WTC11 (cell line): Measurements from ENCODE around the gene NT5C1A. TPM values are rescaled to one million over a fixed set of nuclear protein-coding genes. Genes with fewer than 3 reads are reported as not detected.

Experiments used
- ATAC-seq: fragments of 200-7000 bp; cut with Tn5 transposase; 2 replicates; pipeline ENCODE4 v1.10.0; 2021; ENCODE audit warnings: mild to moderate bottlenecking, moderate library complexity
- CTCF ChIA-PET: fragments of 300-600 bp; sonication (Branson Sonifier 250); formaldehyde crosslinking; loops from one replicate; lab custom pipeline; 2021; ENCODE audit warnings: antibody characterized with exemption; lab: Charles Lee
- POLR2A ChIA-PET: fragments of 350-600 bp; sonication (Branson Sonifier 250); formaldehyde crosslinking; loops from one replicate; lab custom pipeline; 2021; ENCODE audit warnings: antibody characterized with exemption; lab: Charles Lee
- DNase-seq: peaks from one replicate; pipeline ENCODE4 v3.0.0; 2021; ENCODE audit warnings: low spot score
- H3K27ac Mint-ChIP-seq: 2 replicates; pipeline ENCODE4 v1.8.0; 2021; ENCODE audit warnings: mixed read lengths
- H3K27me3 Mint-ChIP-seq: 2 replicates; pipeline ENCODE4 v1.8.0; 2021; ENCODE audit warnings: low read depth, mild to moderate bottlenecking, moderate library complexity, mixed read lengths
- H3K36me3 Mint-ChIP-seq: 2 replicates; pipeline ENCODE4 v1.8.0; 2021; ENCODE audit warnings: mixed read lengths
- H3K4me1 Mint-ChIP-seq: 2 replicates; pipeline ENCODE4 v1.8.0; 2022; ENCODE audit warnings: mixed read lengths
- H3K4me3 Mint-ChIP-seq: 2 replicates; pipeline ENCODE4 v1.8.0; 2021; ENCODE audit warnings: mild to moderate bottlenecking, moderate library complexity, mixed read lengths
- H3K9me3 Mint-ChIP-seq: 2 replicates; pipeline ENCODE4 v1.8.0; 2021; ENCODE audit warnings: mixed read lengths
- FOXP1 ChIP-seq: sonication (generic); formaldehyde crosslinking; IDR thresholded peaks from 2 replicates; pipeline ENCODE4 v1.8.0; 2022; ENCODE audit warnings: missing genetic modification reagents, mild to moderate bottlenecking, moderate library complexity, borderline replicate concordance
- GRHL2 ChIP-seq: fragments of 250-450 bp; sonication (Bioruptor Pico); IDR thresholded peaks from 2 replicates; pipeline ENCODE4 v1.8.0; 2022; ENCODE audit warnings: mild to moderate bottlenecking, moderate library complexity; ENCODE audit not compliant: insufficient replicate concordance, severe bottlenecking
- GTF2I ChIP-seq: fragments of 250-450 bp; sonication (Bioruptor Pico); conservative IDR thresholded peaks from 2 replicates; pipeline ENCODE4 v1.4.0; 2021; ENCODE audit warnings: mild to moderate bottlenecking
- JAZF1 ChIP-seq: fragments of 250-450 bp; sonication (Bioruptor Pico); IDR thresholded peaks from 2 replicates; pipeline ENCODE4 v1.9.0; 2021; ENCODE audit warnings: moderate library complexity, mild to moderate bottlenecking, inconsistent platforms
- KAT7 ChIP-seq: sonication (generic); formaldehyde crosslinking; IDR thresholded peaks from 2 replicates; pipeline ENCODE4 v1.8.1; 2023; ENCODE audit warnings: missing genetic modification reagents, mild to moderate bottlenecking, borderline replicate concordance
- MYBL2 ChIP-seq: sonication (generic); formaldehyde crosslinking; IDR thresholded peaks from 2 replicates; pipeline ENCODE4 v1.8.1; 2023; ENCODE audit warnings: mild to moderate bottlenecking, moderate library complexity, missing genetic modification reagents
- RELA ChIP-seq: sonication (generic); formaldehyde crosslinking; IDR thresholded peaks from 2 replicates; pipeline ENCODE4 v1.8.1; 2022; ENCODE audit warnings: missing genetic modification reagents, mild to moderate bottlenecking, borderline replicate concordance
- USF1 ChIP-seq: sonication (generic); formaldehyde crosslinking; IDR thresholded peaks from 2 replicates; pipeline ENCODE4 v1.8.0; 2022; ENCODE audit warnings: mild to moderate bottlenecking, missing genetic modification reagents
- ZBTB21 ChIP-seq: sonication (generic); formaldehyde crosslinking; IDR thresholded peaks from 2 replicates; pipeline ENCODE4 v1.8.1; 2023; ENCODE audit warnings: mild to moderate bottlenecking, missing genetic modification reagents, borderline replicate concordance
- ZBTB43 ChIP-seq: sonication (generic); formaldehyde crosslinking; IDR thresholded peaks from 2 replicates; pipeline ENCODE4 v1.8.1; 2023; ENCODE audit warnings: mild to moderate bottlenecking, missing genetic modification reagents
- ZNF219 ChIP-seq: sonication (generic); formaldehyde crosslinking; IDR thresholded peaks from 2 replicates; pipeline ENCODE4 v1.8.0; 2023; ENCODE audit warnings: missing genetic modification reagents, mild to moderate bottlenecking, borderline replicate concordance
- ZNF423 ChIP-seq: fragments of 250-450 bp; sonication (Bioruptor Pico); IDR thresholded peaks from 2 replicates; pipeline ENCODE4 v2.1.2; 2022; ENCODE audit warnings: mild to moderate bottlenecking, moderate library complexity
- ZNF425 ChIP-seq: fragments of 250-450 bp; sonication (Bioruptor Pico); conservative IDR thresholded peaks from 2 replicates; pipeline ENCODE4 v1.9.0; 2021; ENCODE audit warnings: mild to moderate bottlenecking
- total RNA-seq: library from RNA; stranded (reverse); gene quantifications from 3 replicates; pipeline ENCODE4 v1.2.3, GENCODE V29; 2021
- TF ChIP-seq, protein P1 (sequence below): fragments of 250-450 bp; sonication (Bioruptor Pico); IDR thresholded peaks from 2 replicates; pipeline ENCODE4 v1.9.0; 2021; ENCODE audit warnings: mild to moderate bottlenecking, borderline replicate concordance
- TF ChIP-seq, protein P2 (sequence below): sonication (generic); formaldehyde crosslinking; IDR thresholded peaks from 2 replicates; pipeline ENCODE4 v1.8.0; 2023; ENCODE audit warnings: mild to moderate bottlenecking, missing genetic modification reagents
- TF ChIP-seq, protein P3 (sequence below): sonication (generic); formaldehyde crosslinking; IDR thresholded peaks from 2 replicates; pipeline ENCODE4 v1.8.1; 2022; ENCODE audit warnings: missing genetic modification reagents, borderline replicate concordance
- TF ChIP-seq, protein P4 (sequence below): fragments of 250-450 bp; sonication (Bioruptor Pico); IDR thresholded peaks from 2 replicates; pipeline ENCODE4 v1.9.0; 2021; ENCODE audit warnings: mild to moderate bottlenecking

The NT5C1A gene
- total RNA-seq, 1 experiment from 2014 or later = not detected

DNA sequence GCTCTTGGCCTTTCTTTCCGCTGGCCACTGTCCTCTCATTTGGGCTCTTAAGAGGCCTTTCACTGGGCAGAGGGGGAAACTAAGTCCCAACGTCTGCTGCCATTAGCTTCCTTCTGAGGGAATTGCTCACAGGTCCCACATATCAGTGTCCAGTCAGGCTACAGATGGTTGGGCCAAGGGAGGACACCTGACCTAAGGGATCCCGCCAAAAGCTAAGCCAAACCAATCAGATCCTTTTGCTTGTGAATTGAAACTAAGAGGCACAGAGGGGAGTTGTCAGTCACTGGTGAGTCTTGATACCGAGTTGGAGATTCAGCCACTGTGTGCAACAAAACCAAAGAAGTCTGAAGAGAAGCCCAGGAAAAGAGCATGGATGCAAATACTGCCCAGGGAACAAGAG, 5.7 kb upstream of the NT5C1A start:
- ChIA-PET CTCF (interaction anchor here (2.9 kb wide), 1 partner anchor 20 kb away, joined by 11 read pairs; no protein-coding TSS in a partner anchor), POLR2A (no interaction called here)
- no peak overlapping the region for H3K27ac Mint-ChIP-seq
- H3K27me3 Mint-ChIP-seq = peaks cover 99% of the 10 kb centered on the region
- no peaks in the 10 kb centered on the region for H3K4me1 Mint-ChIP-seq
- no peaks in the 10 kb centered on the region for H3K9me3 Mint-ChIP-seq
- no peak for ATAC-seq
- H3K36me3 Mint-ChIP-seq = no peaks in the 10 kb centered on the region
- DNase-seq = no peak
- no peak overlapping the region for H3K4me3 Mint-ChIP-seq
- TF ChIP-seq MYBL2 (CRISPR knock-in tag) (no peak), ZNF425 (CRISPR knock-in tag) (no peak), GRHL2 (CRISPR knock-in tag) (no peak), ZBTB43 (CRISPR knock-in tag) (no peak), ZNF219 (CRISPR knock-in tag) (no peak), ZNF423 (CRISPR knock-in tag) (no peak), GTF2I (no peak), JAZF1 (no peak), ZBTB21 (CRISPR knock-in tag) (no peak), USF1 (CRISPR knock-in tag) (no peak), RELA (CRISPR knock-in tag) (no peak), FOXP1 (CRISPR knock-in tag) (no peak), KAT7 (CRISPR knock-in tag) (no peak)
- TF ChIP-seq, protein P1, sequence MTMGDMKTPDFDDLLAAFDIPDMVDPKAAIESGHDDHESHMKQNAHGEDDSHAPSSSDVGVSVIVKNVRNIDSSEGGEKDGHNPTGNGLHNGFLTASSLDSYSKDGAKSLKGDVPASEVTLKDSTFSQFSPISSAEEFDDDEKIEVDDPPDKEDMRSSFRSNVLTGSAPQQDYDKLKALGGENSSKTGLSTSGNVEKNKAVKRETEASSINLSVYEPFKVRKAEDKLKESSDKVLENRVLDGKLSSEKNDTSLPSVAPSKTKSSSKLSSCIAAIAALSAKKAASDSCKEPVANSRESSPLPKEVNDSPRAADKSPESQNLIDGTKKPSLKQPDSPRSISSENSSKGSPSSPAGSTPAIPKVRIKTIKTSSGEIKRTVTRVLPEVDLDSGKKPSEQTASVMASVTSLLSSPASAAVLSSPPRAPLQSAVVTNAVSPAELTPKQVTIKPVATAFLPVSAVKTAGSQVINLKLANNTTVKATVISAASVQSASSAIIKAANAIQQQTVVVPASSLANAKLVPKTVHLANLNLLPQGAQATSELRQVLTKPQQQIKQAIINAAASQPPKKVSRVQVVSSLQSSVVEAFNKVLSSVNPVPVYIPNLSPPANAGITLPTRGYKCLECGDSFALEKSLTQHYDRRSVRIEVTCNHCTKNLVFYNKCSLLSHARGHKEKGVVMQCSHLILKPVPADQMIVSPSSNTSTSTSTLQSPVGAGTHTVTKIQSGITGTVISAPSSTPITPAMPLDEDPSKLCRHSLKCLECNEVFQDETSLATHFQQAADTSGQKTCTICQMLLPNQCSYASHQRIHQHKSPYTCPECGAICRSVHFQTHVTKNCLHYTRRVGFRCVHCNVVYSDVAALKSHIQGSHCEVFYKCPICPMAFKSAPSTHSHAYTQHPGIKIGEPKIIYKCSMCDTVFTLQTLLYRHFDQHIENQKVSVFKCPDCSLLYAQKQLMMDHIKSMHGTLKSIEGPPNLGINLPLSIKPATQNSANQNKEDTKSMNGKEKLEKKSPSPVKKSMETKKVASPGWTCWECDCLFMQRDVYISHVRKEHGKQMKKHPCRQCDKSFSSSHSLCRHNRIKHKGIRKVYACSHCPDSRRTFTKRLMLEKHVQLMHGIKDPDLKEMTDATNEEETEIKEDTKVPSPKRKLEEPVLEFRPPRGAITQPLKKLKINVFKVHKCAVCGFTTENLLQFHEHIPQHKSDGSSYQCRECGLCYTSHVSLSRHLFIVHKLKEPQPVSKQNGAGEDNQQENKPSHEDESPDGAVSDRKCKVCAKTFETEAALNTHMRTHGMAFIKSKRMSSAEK = no peak
- TF ChIP-seq, protein P2, sequence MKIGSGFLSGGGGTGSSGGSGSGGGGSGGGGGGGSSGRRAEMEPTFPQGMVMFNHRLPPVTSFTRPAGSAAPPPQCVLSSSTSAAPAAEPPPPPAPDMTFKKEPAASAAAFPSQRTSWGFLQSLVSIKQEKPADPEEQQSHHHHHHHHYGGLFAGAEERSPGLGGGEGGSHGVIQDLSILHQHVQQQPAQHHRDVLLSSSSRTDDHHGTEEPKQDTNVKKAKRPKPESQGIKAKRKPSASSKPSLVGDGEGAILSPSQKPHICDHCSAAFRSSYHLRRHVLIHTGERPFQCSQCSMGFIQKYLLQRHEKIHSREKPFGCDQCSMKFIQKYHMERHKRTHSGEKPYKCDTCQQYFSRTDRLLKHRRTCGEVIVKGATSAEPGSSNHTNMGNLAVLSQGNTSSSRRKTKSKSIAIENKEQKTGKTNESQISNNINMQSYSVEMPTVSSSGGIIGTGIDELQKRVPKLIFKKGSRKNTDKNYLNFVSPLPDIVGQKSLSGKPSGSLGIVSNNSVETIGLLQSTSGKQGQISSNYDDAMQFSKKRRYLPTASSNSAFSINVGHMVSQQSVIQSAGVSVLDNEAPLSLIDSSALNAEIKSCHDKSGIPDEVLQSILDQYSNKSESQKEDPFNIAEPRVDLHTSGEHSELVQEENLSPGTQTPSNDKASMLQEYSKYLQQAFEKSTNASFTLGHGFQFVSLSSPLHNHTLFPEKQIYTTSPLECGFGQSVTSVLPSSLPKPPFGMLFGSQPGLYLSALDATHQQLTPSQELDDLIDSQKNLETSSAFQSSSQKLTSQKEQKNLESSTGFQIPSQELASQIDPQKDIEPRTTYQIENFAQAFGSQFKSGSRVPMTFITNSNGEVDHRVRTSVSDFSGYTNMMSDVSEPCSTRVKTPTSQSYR (CRISPR knock-in tag) = no peak
- TF ChIP-seq, protein P3, sequence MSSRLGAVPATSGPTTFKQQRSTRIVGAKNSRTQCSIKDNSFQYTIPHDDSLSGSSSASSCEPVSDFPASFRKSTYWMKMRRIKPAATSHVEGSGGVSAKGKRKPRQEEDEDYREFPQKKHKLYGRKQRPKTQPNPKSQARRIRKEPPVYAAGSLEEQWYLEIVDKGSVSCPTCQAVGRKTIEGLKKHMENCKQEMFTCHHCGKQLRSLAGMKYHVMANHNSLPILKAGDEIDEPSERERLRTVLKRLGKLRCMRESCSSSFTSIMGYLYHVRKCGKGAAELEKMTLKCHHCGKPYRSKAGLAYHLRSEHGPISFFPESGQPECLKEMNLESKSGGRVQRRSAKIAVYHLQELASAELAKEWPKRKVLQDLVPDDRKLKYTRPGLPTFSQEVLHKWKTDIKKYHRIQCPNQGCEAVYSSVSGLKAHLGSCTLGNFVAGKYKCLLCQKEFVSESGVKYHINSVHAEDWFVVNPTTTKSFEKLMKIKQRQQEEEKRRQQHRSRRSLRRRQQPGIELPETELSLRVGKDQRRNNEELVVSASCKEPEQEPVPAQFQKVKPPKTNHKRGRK = no peak
- TF ChIP-seq, protein P4, sequence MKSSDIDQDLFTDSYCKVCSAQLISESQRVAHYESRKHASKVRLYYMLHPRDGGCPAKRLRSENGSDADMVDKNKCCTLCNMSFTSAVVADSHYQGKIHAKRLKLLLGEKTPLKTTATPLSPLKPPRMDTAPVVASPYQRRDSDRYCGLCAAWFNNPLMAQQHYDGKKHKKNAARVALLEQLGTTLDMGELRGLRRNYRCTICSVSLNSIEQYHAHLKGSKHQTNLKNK (CRISPR knock-in tag) = no peak
